Karpas-422 (cell line): ENCODE data around the gene CGREF1. TPM values are rescaled to one million over a fixed set of nuclear protein-coding genes. Genes with fewer than 3 reads are reported as not detected.

Experiments
- DNase-seq: peaks from one replicate; pipeline ENCODE4 v3.0.0-alpha.2; 2015
- H2AFZ ChIP-seq: fragments of 200-600 bp; sonication (generic); 2 replicates; pipeline ENCODE4 v1.6.1; 2014; ENCODE audit warnings: antibody characterized with exemption, low read length, mixed read lengths
- H3K27ac ChIP-seq: fragments of 200-600 bp; sonication (generic); 2 replicates; pipeline ENCODE4 v1.5.1; 2014; ENCODE audit warnings: mild to moderate bottlenecking, low read length, moderate library complexity
- H3K27me3 ChIP-seq: fragments of 200-600 bp; sonication (generic); 2 replicates; pipeline ENCODE4 v1.6.1; 2014; ENCODE audit warnings: low read length, mixed read lengths
- H3K36me3 ChIP-seq: fragments of 200-600 bp; sonication (generic); 2 replicates; pipeline ENCODE4 v1.6.1; 2014; ENCODE audit warnings: low read length, mixed read lengths; ENCODE audit not compliant: insufficient read depth
- H3K4me1 ChIP-seq: fragments of 200-600 bp; sonication (generic); 2 replicates; pipeline ENCODE4 v1.6.1; 2014; ENCODE audit warnings: mild to moderate bottlenecking, low read length, mixed read lengths
- H3K4me2 ChIP-seq: fragments of 200-600 bp; sonication (generic); 2 replicates; pipeline ENCODE4 v1.6.1; 2014; ENCODE audit warnings: low read length, low read depth, mild to moderate bottlenecking; ENCODE audit not compliant: poor library complexity, severe bottlenecking
- H3K4me3 ChIP-seq: fragments of 200-600 bp; sonication (generic); 2 replicates; pipeline ENCODE4 v1.5.1; 2014; ENCODE audit warnings: mild to moderate bottlenecking, antibody characterized with exemption, low read length, mixed read lengths
- H3K79me2 ChIP-seq: fragments of 200-600 bp; sonication (generic); 2 replicates; pipeline ENCODE4 v1.6.1; 2014; ENCODE audit warnings: mild to moderate bottlenecking, low read length, mixed read lengths
- H3K9ac ChIP-seq: fragments of 200-600 bp; sonication (generic); 2 replicates; pipeline ENCODE4 v1.6.0; 2014; ENCODE audit warnings: low read length
- H3K9me2 ChIP-seq: fragments of 200-600 bp; sonication (generic), shearing (Covaris generic); replicated peaks from 2 replicates; pipeline ENCODE4 v1.6.0; 2014; ENCODE audit warnings: mild to moderate bottlenecking, low read length, moderate library complexity; ENCODE audit not compliant: insufficient read depth
- H3K9me3 ChIP-seq: fragments of 300-700, 200-600 bp; sonication (generic); 2 replicates; pipeline ENCODE4 v1.6.1; 2014; ENCODE audit warnings: low read length, mixed read lengths
- H4K20me1 ChIP-seq: fragments of 200-600 bp; sonication (generic); 2 replicates; pipeline ENCODE4 v1.6.1; 2014; ENCODE audit warnings: mild to moderate bottlenecking, antibody characterized with exemption, low read length, low read depth; ENCODE audit not compliant: insufficient read depth
- total RNA-seq: library from RNA; depleted of rRNA; stranded (reverse); fragments of >200 nt; shearing (Covaris generic); gene quantifications from 2 replicates; pipeline ENCODE4 v1.2.3, GENCODE V29; 2014; ENCODE audit warnings: low replicate concordance

The CGREF1 gene
- total RNA-seq, 1 experiment from 2014 or later = not detected

- Histone ChIP-seq H3K79me2 (no peaks in the 10 kb centered on the region), H3K4me2 (no peak overlapping the region)
Measured at GRCh38 chr2:27089111-27089954, 29.6 kb downstream of the CGREF1 start.

GRCh38 chr2:27088634-27089033 is 30.3 kb downstream of the CGREF1 start:
- Histone ChIP-seq H3K79me2 (no peaks in the 10 kb centered on the region), H3K4me1 (peaks cover 23% of the 10 kb centered on the region), H3K9me3 (no peaks in the 10 kb centered on the region), H4K20me1 (no peaks in the 10 kb centered on the region), H3K4me2 (no peak overlapping the region), H2AFZ (no peak overlapping the region), H3K9me2 (no peaks in the 10 kb centered on the region), H3K9ac (no peak overlapping the region), H3K27ac (no peak overlapping the region), H3K27me3 (no peaks in the 10 kb centered on the region), H3K4me3 (no peak overlapping the region), H3K36me3 (no peaks in the 10 kb centered on the region)
- DNase-seq = no peak

More at GRCh38 chr2:27089111-27089954, 29.6 kb downstream of the CGREF1 start:
- Histone ChIP-seq H3K9me2 (no peaks in the 10 kb centered on the region), H3K27me3 (no peaks in the 10 kb centered on the region), H3K36me3 (no peaks in the 10 kb centered on the region), H3K9ac (no peak overlapping the region), H3K4me1 (peaks cover 23% of the 10 kb centered on the region), H3K4me3 (no peak overlapping the region), H3K9me3 (no peaks in the 10 kb centered on the region), H4K20me1 (no peaks in the 10 kb centered on the region), H3K27ac (no peak overlapping the region), H2AFZ (no peak overlapping the region)
- no peak for DNase-seq

GRCh38 chr2:27087823-27088410 is 31.0 kb downstream of the CGREF1 start:
- no peaks in the 10 kb centered on the region for H3K9me2 ChIP-seq
- no peak overlapping the region for H3K27ac ChIP-seq
- peaks cover 23% of the 10 kb centered on the region for H3K4me1 ChIP-seq
- H3K4me2 ChIP-seq = no peak overlapping the region
- no peaks in the 10 kb centered on the region for H3K27me3 ChIP-seq
- H3K9ac ChIP-seq = no peak overlapping the region
- DNase-seq = no peak
- H3K36me3 ChIP-seq = no peaks in the 10 kb centered on the region
- H3K79me2 ChIP-seq = no peaks in the 10 kb centered on the region
- no peak overlapping the region for H3K4me3 ChIP-seq
- H3K9me3 ChIP-seq = no peaks in the 10 kb centered on the region
- no peak overlapping the region for H2AFZ ChIP-seq
- H4K20me1 ChIP-seq = no peaks in the 10 kb centered on the region

- Histone ChIP-seq H3K36me3 (no peaks in the 10 kb centered on the region), H3K9ac (peak within 1 kb of the TSS; percentile 69), H3K27ac (no peak within 1 kb of the TSS), H3K9me2 (no peaks in the 10 kb centered on the region), H3K4me2 (peak within 1 kb of the TSS; percentile 83), H3K9me3 (no peaks in the 10 kb centered on the region), H4K20me1 (no peaks in the 10 kb centered on the region), H3K79me2 (no peaks in the 10 kb centered on the region), H3K4me3 (peak within 1 kb of the TSS; percentile 65), H3K27me3 (no peaks in the 10 kb centered on the region), H2AFZ (peak within 1 kb of the TSS; percentile 85; the same call in 1 of the 2 replicates), H3K4me1 (peaks cover 26% of the 10 kb centered on the region)
- DNase-seq = no peak
Measured at GRCh38 chr2:27086724-27087593, 32.0 kb downstream of the CGREF1 start, which contains the start of gene KHK. TSS of gene KHK (plus strand) at chr2:27086772. CDS start at chr2:27087260, 488 bp downstream.

- H3K9me3 ChIP-seq = no peaks in the 10 kb centered on the region
- H3K36me3 ChIP-seq = no peaks in the 10 kb centered on the region
- H3K4me3 ChIP-seq = peak overlapping the region; percentile 65
- H3K4me2 ChIP-seq = peak overlapping the region; percentile 83
- H3K27ac ChIP-seq = no peak overlapping the region
- no peaks in the 10 kb centered on the region for H4K20me1 ChIP-seq
- no peaks in the 10 kb centered on the region for H3K79me2 ChIP-seq
- no peaks in the 10 kb centered on the region for H3K9me2 ChIP-seq
- H2AFZ ChIP-seq = peak overlapping the region; percentile 85; the same call in 1 of the 2 replicates
- no peaks in the 10 kb centered on the region for H3K27me3 ChIP-seq
- peak; percentile 97 for DNase-seq
- peak overlapping the region; percentile 69 for H3K9ac ChIP-seq
- peaks cover 33% of the 10 kb centered on the region for H3K4me1 ChIP-seq
Measured at GRCh38 chr2:27086090-27086723, 32.7 kb downstream of the CGREF1 start.

- H3K9me2 ChIP-seq = no peaks in the 10 kb centered on the region
- H3K4me3 ChIP-seq = peak overlapping the region; percentile 65
- peak overlapping the region; percentile 85; the same call in 1 of the 2 replicates for H2AFZ ChIP-seq
- H3K9ac ChIP-seq = peak overlapping the region; percentile 69
- H3K27ac ChIP-seq = no peak overlapping the region
- H4K20me1 ChIP-seq = no peaks in the 10 kb centered on the region
- no peaks in the 10 kb centered on the region for H3K9me3 ChIP-seq
- no peaks in the 10 kb centered on the region for H3K79me2 ChIP-seq
- no peak for DNase-seq
- H3K36me3 ChIP-seq = no peaks in the 10 kb centered on the region
- H3K4me2 ChIP-seq = peak overlapping the region; percentile 83
- H3K4me1 ChIP-seq = peaks cover 37% of the 10 kb centered on the region
- no peaks in the 10 kb centered on the region for H3K27me3 ChIP-seq
Measured at GRCh38 chr2:27085673-27086089, 33.2 kb downstream of the CGREF1 start.

GRCh38 chr2:27085062-27085672 is 33.8 kb downstream of the CGREF1 start:
- Histone ChIP-seq H3K4me3 (peak overlapping the region; percentile 65), H2AFZ (no peak overlapping the region), H3K9ac (peak overlapping the region; percentile 69; the same call in 1 of the 2 replicates), H3K27me3 (no peaks in the 10 kb centered on the region), H3K79me2 (no peaks in the 10 kb centered on the region), H3K4me1 (peaks cover 37% of the 10 kb centered on the region), H3K9me3 (no peaks in the 10 kb centered on the region), H4K20me1 (no peaks in the 10 kb centered on the region), H3K27ac (no peak overlapping the region), H3K4me2 (peak overlapping the region; percentile 83), H3K9me2 (no peaks in the 10 kb centered on the region), H3K36me3 (no peaks in the 10 kb centered on the region)
- DNase-seq = no peak
